Activated naive CD4-positive, alpha-beta T cell treated with anti-CD3 and anti-CD28 coated beads for 36 hours (primary cell): ENCODE data around the gene TTC9B. TPM values are rescaled to one million over a fixed set of nuclear protein-coding genes. Genes with fewer than 3 reads are reported as not detected.
"Not testable (repeated sequence)": the region's sequence is repeated elsewhere in the genome, so short reads cannot be mapped to it uniquely, and the experiment has no call there.

Experiments used
- CTCF ChIA-PET: fragments of 350-600 bp; sonication (Branson Sonifier 250); formaldehyde crosslinking; loops from one replicate; lab custom pipeline; 2021; ENCODE audit warnings: antibody characterized with exemption; lab: Charles Lee
- DNase-seq: peaks from one replicate; pipeline ENCODE4 v3.0.0-alpha.2; 2020
- H3K27ac Mint-ChIP-seq: one replicate; pipeline ENCODE4 v1.8.0; 2021; ENCODE audit warnings: mild to moderate bottlenecking, mixed read lengths
- H3K27me3 Mint-ChIP-seq: one replicate; pipeline ENCODE4 v1.8.0; 2021; ENCODE audit warnings: low read depth, mixed read lengths
- H3K36me3 Mint-ChIP-seq: one replicate; pipeline ENCODE4 v1.8.0; 2021; ENCODE audit warnings: low read depth, mixed read lengths
- H3K4me1 Mint-ChIP-seq: one replicate; pipeline ENCODE4 v1.8.0; 2021; ENCODE audit warnings: low read depth, mixed read lengths
- H3K4me3 Mint-ChIP-seq: one replicate; pipeline ENCODE4 v1.8.0; 2021; ENCODE audit warnings: mild to moderate bottlenecking, moderate library complexity, mixed read lengths
- H3K9me3 Mint-ChIP-seq: one replicate; pipeline ENCODE4 v1.8.0; 2021; ENCODE audit warnings: mixed read lengths
- intact Hi-C: fragments of 100-400 bp; cut with micrococcal nuclease; formaldehyde crosslinking; loops from one replicate; pipeline ENCODE4 v1.15.1; 2023
- total RNA-seq, 2 experiments: library from RNA; stranded (reverse); gene quantifications; one replicate each; pipeline ENCODE4 v1.2.3, GENCODE V29; 2021

TTC9B gene
- total RNA-seq, 2 experiments from 2014 or later, result not detected

- no peaks in the 10 kb centered on the region for H3K36me3 Mint-ChIP-seq
- H3K9me3 Mint-ChIP-seq, result no peaks in the 10 kb centered on the region
- peak overlapping the region; percentile 57 for H3K4me3 Mint-ChIP-seq
- no peak overlapping the region for H3K27ac Mint-ChIP-seq
- CTCF ChIA-PET, result no interaction called here
- H3K27me3 Mint-ChIP-seq, result no peaks in the 10 kb centered on the region
- no peak for DNase-seq
- H3K4me1 Mint-ChIP-seq, result peaks cover 30% of the 10 kb centered on the region
- intact Hi-C loops, result no loop called here
These were observed 25.2 kb downstream of the TTC9B start for GRCh38 chr19:40192758-40193586.

GRCh38 chr19:40191836-40192646 lies 26.1 kb downstream of the TTC9B start:
- H3K27me3 Mint-ChIP-seq, result no peaks in the 10 kb centered on the region
- intact Hi-C loops, result loop anchor here (2.0 kb wide), 2 partner anchors 31 to 93 kb away; partner anchors contain the start of gene AKT2
- CTCF ChIA-PET, result interaction anchor here (1.0 kb wide), 1 partner anchor 29 kb away, joined by 3 read pairs; no protein-coding TSS in a partner anchor

DNA sequence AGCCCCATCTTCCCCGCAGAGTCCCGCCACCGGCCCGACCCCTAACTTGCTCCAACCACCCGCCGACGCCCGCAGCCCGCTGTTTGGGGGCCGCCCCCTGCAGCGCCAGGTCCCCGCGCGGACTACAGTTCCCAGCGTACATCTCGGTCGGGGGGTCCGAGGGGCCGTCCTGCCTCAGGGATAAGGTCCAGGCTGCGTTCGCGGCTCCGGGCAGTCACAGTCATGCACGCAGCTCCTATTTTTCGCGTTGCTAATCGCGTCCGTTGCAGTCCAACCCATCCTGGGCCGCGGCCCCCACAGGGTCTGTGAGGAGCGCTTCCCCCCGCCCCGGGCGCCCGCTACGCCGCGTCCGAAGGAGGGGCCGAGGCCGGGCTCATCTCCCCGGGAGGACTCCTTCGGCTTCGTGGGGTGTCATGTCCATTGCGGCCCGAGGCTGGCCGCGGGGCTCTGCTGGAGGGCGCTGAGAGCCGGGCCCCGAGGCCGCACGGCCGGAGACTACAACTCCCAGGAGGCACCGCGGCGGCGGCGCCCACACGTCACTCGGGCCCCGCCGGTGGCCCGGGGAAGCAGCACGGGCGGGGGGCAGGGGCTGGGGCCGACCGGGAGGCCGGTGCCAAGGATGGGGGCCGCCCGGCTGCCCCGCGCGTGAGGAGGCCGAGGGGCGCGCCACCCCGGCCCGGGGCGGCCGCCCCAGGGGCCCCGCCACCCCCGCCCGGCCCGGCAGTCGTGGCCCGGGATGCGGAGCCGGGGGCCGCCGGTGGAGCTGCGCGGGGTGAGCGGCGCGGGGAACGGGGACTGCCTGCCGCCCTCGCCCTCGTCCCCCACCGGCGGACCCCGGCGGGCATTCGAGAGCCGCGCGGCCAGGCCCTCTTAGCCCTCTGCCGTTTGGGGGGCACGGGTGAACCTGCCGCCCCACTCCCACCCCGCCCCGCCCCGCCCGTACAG lies 27.0 kb downstream of the TTC9B start, which contains the start of gene MAP3K10:
Gene MAP3K10 (plus strand): TSS at position 536 of the 945 bp plus-strand sequence. CDS start 606 bp downstream, outside the sequence.
- no peaks in the 10 kb centered on the region for H3K9me3 Mint-ChIP-seq
- H3K4me1 Mint-ChIP-seq, result peaks cover 30% of the 10 kb centered on the region
- CTCF ChIA-PET, result interaction anchor here (0.6 to 1.0 kb wide), 4 partner anchors 30 to 521 kb away, joined by 3 to 5 read pairs (median 3); no protein-coding TSS in a partner anchor
- peak; percentile 79 for DNase-seq
- peak within 1 kb of the TSS; percentile 91 for H3K27ac Mint-ChIP-seq
- intact Hi-C loops, result loop anchor here (1.0 to 2.0 kb wide), 4 partner anchors 32 to 252 kb away; partner anchors contain the start of gene AKT2
- H3K36me3 Mint-ChIP-seq, result no peaks in the 10 kb centered on the region
- peak within 1 kb of the TSS; percentile 85 for H3K4me3 Mint-ChIP-seq
- no peaks in the 10 kb centered on the region for H3K27me3 Mint-ChIP-seq

More at GRCh38 chr19:40191836-40192646, 26.1 kb downstream of the TTC9B start:
- H3K9me3 Mint-ChIP-seq, result no peaks in the 10 kb centered on the region
- H3K4me1 Mint-ChIP-seq, result peaks cover 30% of the 10 kb centered on the region
- no peaks in the 10 kb centered on the region for H3K36me3 Mint-ChIP-seq
- no peak overlapping the region for H3K27ac Mint-ChIP-seq
- DNase-seq, result peak; percentile 35
- peak overlapping the region; percentile 57 for H3K4me3 Mint-ChIP-seq

DNA sequence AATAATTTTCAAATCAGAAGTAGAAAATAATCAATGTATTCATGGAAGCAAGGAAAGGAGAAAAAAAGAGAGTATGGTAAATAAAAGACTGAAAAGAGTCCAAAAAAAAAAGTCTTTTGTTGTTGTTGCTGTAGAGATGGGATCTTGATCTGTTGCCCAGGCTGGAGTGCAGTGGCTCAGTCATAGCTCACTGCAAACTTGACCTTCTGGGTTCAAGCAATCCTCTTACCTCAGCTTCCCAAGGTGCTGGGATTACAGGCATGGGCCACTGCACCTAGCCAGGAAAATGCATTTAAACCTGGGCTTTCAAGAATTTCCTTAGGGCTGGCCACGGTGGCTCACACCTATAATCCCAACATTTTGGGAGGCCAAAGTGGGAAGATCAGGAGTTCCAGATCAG lies 33.9 kb downstream of the TTC9B start:
- Mint-ChIP-seq H3K36me3 (no peaks in the 10 kb centered on the region), H3K4me3 (no peak overlapping the region), H3K27me3 (no peaks in the 10 kb centered on the region), H3K4me1 (no peaks in the 10 kb centered on the region), H3K9me3 (no peaks in the 10 kb centered on the region), H3K27ac (no peak overlapping the region)
- CTCF ChIA-PET, result interaction anchor here (0.7 to 0.9 kb wide), 2 partner anchors 44 to 98 kb away, joined by 3 to 4 read pairs; no protein-coding TSS in a partner anchor
- no peak for DNase-seq
- intact Hi-C loops, result no loop called here

DNA sequence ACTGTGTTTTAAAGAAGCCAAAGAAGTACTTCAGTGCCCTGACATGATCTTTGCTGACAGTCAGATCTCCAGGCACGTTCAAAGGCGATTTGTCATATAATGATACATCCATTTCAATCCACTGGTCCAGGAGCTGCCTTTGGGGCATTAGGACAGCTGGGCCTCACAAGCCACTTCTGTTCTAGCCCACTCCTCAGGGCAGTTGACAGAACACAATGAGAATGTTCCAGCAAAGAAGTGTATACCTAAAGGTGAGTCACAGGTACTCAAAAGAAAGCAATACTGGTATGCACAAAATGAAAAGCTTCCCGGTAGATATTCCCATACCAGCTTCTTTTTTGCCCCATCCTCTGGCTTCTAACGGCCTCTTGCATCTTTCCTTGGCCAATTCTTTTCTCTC lies 39.4 kb downstream of the TTC9B start:
- no peaks in the 10 kb centered on the region for H3K27me3 Mint-ChIP-seq
- H3K4me1 Mint-ChIP-seq, result no peaks in the 10 kb centered on the region
- CTCF ChIA-PET, result interaction anchor here (0.6 kb wide), 1 partner anchor 343 kb away, joined by 5 read pairs; no protein-coding TSS in a partner anchor
- intact Hi-C loops, result no loop called here
- no peak for DNase-seq
- no peak overlapping the region for H3K4me3 Mint-ChIP-seq
- H3K36me3 Mint-ChIP-seq, result no peaks in the 10 kb centered on the region
- peak overlapping the region; percentile 53 for H3K27ac Mint-ChIP-seq
- H3K9me3 Mint-ChIP-seq, result no peaks in the 10 kb centered on the region

DNA sequence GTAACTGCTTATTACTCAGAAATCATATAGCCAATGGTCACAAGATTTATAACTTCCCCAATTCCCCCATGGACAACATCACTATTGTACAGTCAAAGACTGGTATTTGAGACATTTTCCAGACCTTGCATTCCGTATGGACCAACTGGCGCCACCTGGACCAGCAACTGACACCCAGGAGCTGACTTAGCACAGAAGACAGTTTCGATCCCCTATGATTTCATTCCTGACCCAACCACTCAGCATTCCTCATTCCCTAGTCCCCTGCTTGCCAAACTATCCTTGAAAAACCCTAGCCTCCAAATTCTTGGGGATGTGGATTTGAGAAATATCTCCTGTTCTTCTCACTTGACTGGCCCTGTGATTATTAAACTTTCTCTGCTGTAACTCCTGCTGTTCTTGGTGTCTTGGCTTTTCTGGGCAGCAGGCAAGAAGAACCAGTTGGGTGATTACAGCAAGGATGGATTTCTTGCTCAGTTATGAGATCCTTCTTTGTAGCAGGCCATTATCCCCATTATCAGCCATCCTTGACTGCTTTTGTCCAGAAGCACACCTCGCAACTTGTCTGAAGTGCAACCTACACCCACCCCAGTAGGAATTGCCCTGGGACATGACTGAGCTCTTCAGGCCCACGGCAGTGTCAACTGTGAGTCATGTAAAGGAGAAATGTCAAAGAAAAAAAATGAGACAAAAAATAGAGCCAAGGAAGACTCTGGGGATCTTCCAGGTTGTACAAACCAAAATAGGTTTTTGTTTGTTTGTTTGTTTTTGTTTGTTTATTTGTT lies 40.7 kb downstream of the TTC9B start:
- H3K4me3 Mint-ChIP-seq, result no peak overlapping the region
- DNase-seq, result no peak
- CTCF ChIA-PET, result no interaction called here
- no peaks in the 10 kb centered on the region for H3K36me3 Mint-ChIP-seq
- H3K27ac Mint-ChIP-seq, result no peak overlapping the region
- intact Hi-C loops, result no loop called here
- H3K27me3 Mint-ChIP-seq, result no peaks in the 10 kb centered on the region
- no peaks in the 10 kb centered on the region for H3K9me3 Mint-ChIP-seq
- H3K4me1 Mint-ChIP-seq, result no peaks in the 10 kb centered on the region

DNA sequence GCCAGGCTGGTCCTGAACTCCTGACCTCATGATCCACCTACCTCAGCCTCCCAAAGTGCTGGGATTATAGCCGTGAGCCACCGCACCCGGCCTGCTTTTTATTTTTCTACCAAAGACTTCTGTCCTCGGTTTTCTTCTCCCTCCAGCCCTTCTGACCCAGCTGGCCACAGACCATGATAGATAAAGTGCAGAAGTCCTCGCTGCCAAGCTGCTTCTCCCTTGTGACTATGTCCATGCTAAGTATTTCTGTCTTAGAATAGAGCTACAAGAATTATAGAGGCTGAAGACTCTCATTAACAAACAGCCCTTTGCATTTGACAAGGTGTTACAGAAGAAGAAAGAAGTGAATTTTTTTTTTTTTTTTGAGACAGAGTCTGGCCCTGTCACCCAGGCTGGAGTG lies 42.4 kb downstream of the TTC9B start:
- H3K27ac Mint-ChIP-seq, result no peak overlapping the region
- H3K36me3 Mint-ChIP-seq, result no peaks in the 10 kb centered on the region
- H3K4me1 Mint-ChIP-seq, result no peaks in the 10 kb centered on the region
- H3K9me3 Mint-ChIP-seq, result no peaks in the 10 kb centered on the region
- no peak overlapping the region for H3K4me3 Mint-ChIP-seq
- H3K27me3 Mint-ChIP-seq, result no peaks in the 10 kb centered on the region
- CTCF ChIA-PET, result interaction anchor here (1.1 kb wide), 1 partner anchor 36 kb away, joined by 3 read pairs; no protein-coding TSS in a partner anchor
- intact Hi-C loops, result no loop called here
- no peak for DNase-seq

- CTCF ChIA-PET, result interaction anchor here (0.8 to 1.5 kb wide), 4 partner anchors 9 to 131 kb away, joined by 3 to 9 read pairs (median 4); no protein-coding TSS in a partner anchor
- no peak overlapping the region for H3K4me3 Mint-ChIP-seq
- H3K9me3 Mint-ChIP-seq, result no peaks in the 10 kb centered on the region
- intact Hi-C loops, result no loop called here
- H3K27ac Mint-ChIP-seq, result no peak overlapping the region
- no peaks in the 10 kb centered on the region for H3K27me3 Mint-ChIP-seq
- DNase-seq, result no peak
- H3K36me3 Mint-ChIP-seq, result no peaks in the 10 kb centered on the region
- no peaks in the 10 kb centered on the region for H3K4me1 Mint-ChIP-seq
These were observed 44.1 kb downstream of the TTC9B start for GRCh38 chr19:40174092-40174491.

DNA sequence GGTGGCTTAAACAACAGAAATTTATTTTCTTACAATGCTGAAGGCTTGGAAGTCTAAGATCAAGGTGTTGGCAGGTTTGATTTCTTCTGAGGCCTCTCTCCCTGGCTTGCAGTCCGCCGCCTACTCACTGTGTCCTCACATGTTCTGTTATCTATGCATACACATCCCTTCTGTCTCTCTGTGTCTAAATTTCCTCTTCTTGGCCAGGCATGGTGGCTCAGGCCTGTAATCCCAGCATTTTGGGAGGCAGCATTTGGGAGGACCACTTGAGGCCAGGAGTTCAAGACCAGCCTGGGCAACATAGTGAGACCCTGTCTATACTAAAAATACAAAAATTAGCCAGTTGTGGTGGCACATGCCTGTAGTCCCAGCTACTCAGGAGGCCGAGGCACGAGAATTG lies 46.9 kb downstream of the TTC9B start:
- H3K27ac Mint-ChIP-seq, DNase-seq, H3K4me1 Mint-ChIP-seq, H3K4me3 Mint-ChIP-seq, CTCF ChIA-PET, intact Hi-C loops, H3K36me3 Mint-ChIP-seq, H3K27me3 Mint-ChIP-seq, H3K9me3 Mint-ChIP-seq: not testable (repeated sequence)

- DNase-seq, H3K9me3 Mint-ChIP-seq, H3K27ac Mint-ChIP-seq, H3K4me1 Mint-ChIP-seq, H3K27me3 Mint-ChIP-seq, CTCF ChIA-PET, H3K4me3 Mint-ChIP-seq, intact Hi-C loops, H3K36me3 Mint-ChIP-seq: not testable (repeated sequence)
These were observed 47.7 kb downstream of the TTC9B start for GRCh38 chr19:40170303-40170989.
